Liver (tissue), 9 donors: Measurements from ENCODE around the gene TUBGCP6. TPM values are rescaled to one million over a fixed set of nuclear protein-coding genes. Genes with fewer than 3 reads are reported as not detected.
A peak's percentile ranks its signal among the peaks of the same experiment; 100 is the strongest.

Experiments used
- DNase-seq: peaks from one replicate; pipeline ENCODE4 v3.0.0-alpha.2; 2017; ENCODE audit warnings: low spot score
- H3K27ac ChIP-seq, 2 donors: one replicate each; pipeline ENCODE4 v1.7.0; 2013; ENCODE audit warnings: inconsistent platforms in 2 of 2, low read length in 2 of 2, control low read depth in 1 of 2, low read depth in 1 of 2, mild to moderate bottlenecking in 1 of 2
- H3K27me3 ChIP-seq, 4 donors: one replicate each; pipeline versions ENCODE4 v1.6.1 to v1.7.0; 2013; ENCODE audit warnings: low read length in 3 of 4, inconsistent platforms in 1 of 4, mild to moderate bottlenecking in 1 of 4, moderate library complexity in 1 of 4; ENCODE audit not compliant: control insufficient read depth in 4 of 4, insufficient read depth in 4 of 4
- H3K36me3 ChIP-seq, 4 donors: one replicate each; pipeline versions ENCODE4 v1.6.1 to v1.7.0; 2013; ENCODE audit warnings: low read length in 3 of 4, mild to moderate bottlenecking in 3 of 4, low read depth in 1 of 4, moderate library complexity in 1 of 4; ENCODE audit not compliant: control insufficient read depth in 4 of 4, insufficient read depth in 3 of 4
- H3K4me1 ChIP-seq, 4 donors: one replicate each; pipeline versions ENCODE4 v1.6.1 to v1.7.0; 2013; ENCODE audit warnings: low read length in 3 of 4, mild to moderate bottlenecking in 3 of 4, moderate library complexity in 1 of 4; ENCODE audit not compliant: control insufficient read depth in 4 of 4, insufficient read depth in 4 of 4
- H3K4me3 ChIP-seq, 3 donors: one replicate each; pipeline versions ENCODE4 v1.6.1 to v1.7.0; 2013; ENCODE audit warnings: low read length in 3 of 3, control low read depth in 1 of 3, low read depth in 1 of 3, mild to moderate bottlenecking in 1 of 3
- H3K9ac ChIP-seq, 2 donors: one replicate each; pipeline ENCODE4 v1.7.0; 2013; ENCODE audit warnings: low read length in 2 of 2, mild to moderate bottlenecking in 2 of 2, moderate library complexity in 2 of 2, control low read depth in 1 of 2, low read depth in 1 of 2
- H3K9me3 ChIP-seq, 4 donors: one replicate each; pipeline versions ENCODE4 v1.6.1 to v1.7.0; 2013; ENCODE audit warnings: low read length in 3 of 4; ENCODE audit not compliant: control insufficient read depth in 4 of 4
- CTCF ChIP-seq: fragments of 150-350 bp; IDR thresholded peaks from 2 replicates; pipeline ENCODE4 v1.5.1; 2017; ENCODE audit warnings: improper control_type of control experiment, low read depth, low read length; ENCODE audit not compliant: missing input control
- EGR1 ChIP-seq, 2 donors: IDR thresholded peaks; 2 replicates each; pipeline ENCODE4 v1.6.1; 2016 to 2018; ENCODE audit warnings: antibody characterized with exemption in 2 of 2, low read depth in 2 of 2
- FOXA1 ChIP-seq: IDR thresholded peaks from 2 replicates; pipeline ENCODE4 v1.6.1; 2016; ENCODE audit warnings: antibody characterized with exemption
- FOXA2 ChIP-seq: IDR thresholded peaks from 2 replicates; pipeline ENCODE4 v1.6.1; 2016; ENCODE audit warnings: antibody characterized with exemption
- GABPA ChIP-seq, 2 donors: IDR thresholded peaks in 1 of 2; conservative IDR thresholded peaks in 1 of 2; 2 replicates each; pipeline ENCODE4 v1.6.1; 2016; ENCODE audit warnings: antibody characterized with exemption in 2 of 2, mild to moderate bottlenecking in 1 of 2, moderate library complexity in 1 of 2
- HNF4A ChIP-seq, 2 donors: conservative IDR thresholded peaks; 2 replicates each; pipeline ENCODE4 v1.6.1; 2016; ENCODE audit warnings: antibody characterized with exemption in 2 of 2, mild to moderate bottlenecking in 2 of 2
- HNF4G ChIP-seq: IDR thresholded peaks from 2 replicates; pipeline ENCODE4 v1.6.1; 2016; ENCODE audit warnings: antibody characterized with exemption
- JUND ChIP-seq, 2 donors: IDR thresholded peaks; 2 replicates each; pipeline ENCODE4 v1.6.1; 2016; ENCODE audit warnings: antibody characterized with exemption in 2 of 2
- MAX ChIP-seq: IDR thresholded peaks from 2 replicates; pipeline ENCODE4 v1.6.1; 2016; ENCODE audit warnings: antibody characterized with exemption
- NR2F2 ChIP-seq: IDR thresholded peaks from 2 replicates; pipeline ENCODE4 v1.6.1; 2016; ENCODE audit warnings: antibody characterized with exemption
- RAD21 ChIP-seq, 2 donors: IDR thresholded peaks; 2 replicates each; pipeline ENCODE4 v1.6.1; 2016; ENCODE audit warnings: antibody characterized with exemption in 2 of 2, mild to moderate bottlenecking in 2 of 2
- RXRA ChIP-seq, 2 donors: IDR thresholded peaks; 2 replicates each; pipeline ENCODE4 v1.6.1; 2017 to 2018; ENCODE audit warnings: antibody characterized with exemption in 2 of 2, mild to moderate bottlenecking in 1 of 2
- SP1 ChIP-seq: IDR thresholded peaks from 2 replicates; pipeline ENCODE4 v1.6.1; 2018; ENCODE audit warnings: antibody characterized with exemption, mild to moderate bottlenecking
- TAF1 ChIP-seq: conservative IDR thresholded peaks from 2 replicates; pipeline ENCODE4 v1.6.1; 2016; ENCODE audit warnings: antibody characterized with exemption, mild to moderate bottlenecking
- YY1 ChIP-seq: IDR thresholded peaks from 2 replicates; pipeline ENCODE4 v1.6.1; 2016; ENCODE audit warnings: antibody characterized with exemption, mild to moderate bottlenecking
- WGBS: extraction: QIAGEN DNeasy Blood & Tissue Kit; methylation state at CpG from one replicate; pipeline ENCODE4 v1.1.7; 2013; 5-methylcytosine and 5-hydroxymethylcytosine counted together
- polyA plus RNA-seq, 2 donors: library from polyadenylated mRNA; stranded (reverse) in 1 of 2; unstranded in 1 of 2; fragments of 200-250 nt in 1 of 2; fragments of >200 nt in 1 of 2; fragmentation: Nextera tagmentation in 1 of 2; extraction: Ambion mirVana in 1 of 2; gene quantifications; one replicate each; pipeline versions ENCODE4 v1.2.1 to v1.2.3, GENCODE V29; 2013 to 2015
- total RNA-seq, 2 donors: library from RNA; depleted of rRNA; stranded (reverse); fragments of >200 nt; gene quantifications; one replicate each; pipeline ENCODE4 v1.2.3, GENCODE V29; 2014
- TF ChIP-seq, protein P1 (sequence below): IDR thresholded peaks from 2 replicates; pipeline ENCODE4 v1.6.1; 2016; ENCODE audit warnings: antibody characterized with exemption
- TF ChIP-seq, protein P2 (sequence below): IDR thresholded peaks from 2 replicates; pipeline ENCODE4 v1.6.1; 2016; ENCODE audit warnings: antibody characterized with exemption, mild to moderate bottlenecking
- TF ChIP-seq, protein P3 (sequence below): IDR thresholded peaks from 2 replicates; pipeline ENCODE4 v1.6.1; 2016; ENCODE audit warnings: antibody characterized with exemption
- donor health status: healthy.
- donor health status: healthy.
- donor health status: healthy.
- donor health status: healthy.
- donor health status: healthy.

The TUBGCP6 gene
- total and polyA plus RNA-seq, 4 donors, result 9.3 to 31.7 (median 16.4) TPM

- 77% methylated on average over 14 of the region's 14 CpGs for WGBS
- H3K4me3 ChIP-seq, result peak overlapping the region in 1 of 3 donors; percentile 12
- peak overlapping the region; percentile 21 to 44 for H3K9ac ChIP-seq
These were observed 2.3 kb downstream of the TUBGCP6 start for GRCh38 chr22:50242406-50242949.

GRCh38 chr22:50238755-50239154, 6.1 kb downstream of the TUBGCP6 start:
- no peak for DNase-seq
- TF ChIP-seq, protein P1, sequence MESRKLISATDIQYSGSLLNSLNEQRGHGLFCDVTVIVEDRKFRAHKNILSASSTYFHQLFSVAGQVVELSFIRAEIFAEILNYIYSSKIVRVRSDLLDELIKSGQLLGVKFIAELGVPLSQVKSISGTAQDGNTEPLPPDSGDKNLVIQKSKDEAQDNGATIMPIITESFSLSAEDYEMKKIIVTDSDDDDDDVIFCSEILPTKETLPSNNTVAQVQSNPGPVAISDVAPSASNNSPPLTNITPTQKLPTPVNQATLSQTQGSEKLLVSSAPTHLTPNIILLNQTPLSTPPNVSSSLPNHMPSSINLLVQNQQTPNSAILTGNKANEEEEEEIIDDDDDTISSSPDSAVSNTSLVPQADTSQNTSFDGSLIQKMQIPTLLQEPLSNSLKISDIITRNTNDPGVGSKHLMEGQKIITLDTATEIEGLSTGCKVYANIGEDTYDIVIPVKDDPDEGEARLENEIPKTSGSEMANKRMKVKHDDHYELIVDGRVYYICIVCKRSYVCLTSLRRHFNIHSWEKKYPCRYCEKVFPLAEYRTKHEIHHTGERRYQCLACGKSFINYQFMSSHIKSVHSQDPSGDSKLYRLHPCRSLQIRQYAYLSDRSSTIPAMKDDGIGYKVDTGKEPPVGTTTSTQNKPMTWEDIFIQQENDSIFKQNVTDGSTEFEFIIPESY, result no peak
- TF ChIP-seq, protein P2, sequence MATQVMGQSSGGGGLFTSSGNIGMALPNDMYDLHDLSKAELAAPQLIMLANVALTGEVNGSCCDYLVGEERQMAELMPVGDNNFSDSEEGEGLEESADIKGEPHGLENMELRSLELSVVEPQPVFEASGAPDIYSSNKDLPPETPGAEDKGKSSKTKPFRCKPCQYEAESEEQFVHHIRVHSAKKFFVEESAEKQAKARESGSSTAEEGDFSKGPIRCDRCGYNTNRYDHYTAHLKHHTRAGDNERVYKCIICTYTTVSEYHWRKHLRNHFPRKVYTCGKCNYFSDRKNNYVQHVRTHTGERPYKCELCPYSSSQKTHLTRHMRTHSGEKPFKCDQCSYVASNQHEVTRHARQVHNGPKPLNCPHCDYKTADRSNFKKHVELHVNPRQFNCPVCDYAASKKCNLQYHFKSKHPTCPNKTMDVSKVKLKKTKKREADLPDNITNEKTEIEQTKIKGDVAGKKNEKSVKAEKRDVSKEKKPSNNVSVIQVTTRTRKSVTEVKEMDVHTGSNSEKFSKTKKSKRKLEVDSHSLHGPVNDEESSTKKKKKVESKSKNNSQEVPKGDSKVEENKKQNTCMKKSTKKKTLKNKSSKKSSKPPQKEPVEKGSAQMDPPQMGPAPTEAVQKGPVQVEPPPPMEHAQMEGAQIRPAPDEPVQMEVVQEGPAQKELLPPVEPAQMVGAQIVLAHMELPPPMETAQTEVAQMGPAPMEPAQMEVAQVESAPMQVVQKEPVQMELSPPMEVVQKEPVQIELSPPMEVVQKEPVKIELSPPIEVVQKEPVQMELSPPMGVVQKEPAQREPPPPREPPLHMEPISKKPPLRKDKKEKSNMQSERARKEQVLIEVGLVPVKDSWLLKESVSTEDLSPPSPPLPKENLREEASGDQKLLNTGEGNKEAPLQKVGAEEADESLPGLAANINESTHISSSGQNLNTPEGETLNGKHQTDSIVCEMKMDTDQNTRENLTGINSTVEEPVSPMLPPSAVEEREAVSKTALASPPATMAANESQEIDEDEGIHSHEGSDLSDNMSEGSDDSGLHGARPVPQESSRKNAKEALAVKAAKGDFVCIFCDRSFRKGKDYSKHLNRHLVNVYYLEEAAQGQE, result no peak
- no peak for TF ChIP-seq NR2F2
- TF ChIP-seq JUND (IDR thresholded peaks at IDR 0.05), result no peak
- TF ChIP-seq RXRA (IDR thresholded peaks at IDR 0.05), result no peak
- no peak for TF ChIP-seq GABPA (IDR thresholded peaks at IDR 0.05 in 1 of 2, conservative IDR thresholded peaks at IDR 0.05 in 1 of 2)
- TF ChIP-seq HNF4A (conservative IDR thresholded peaks at IDR 0.05), result no peak
- TF ChIP-seq TAF1, result no peak
- no peak for TF ChIP-seq FOXA2
- no peak for TF ChIP-seq CTCF
- TF ChIP-seq FOXA1, result no peak
- TF ChIP-seq EGR1 (IDR thresholded peaks at IDR 0.05; ENCODE audit: low read depth in 2 of 2), result no peak
- TF ChIP-seq SP1, result no peak
- TF ChIP-seq YY1, result no peak
- no peak for TF ChIP-seq RAD21 (IDR thresholded peaks at IDR 0.05)
- TF ChIP-seq MAX, result no peak
- no peak for TF ChIP-seq HNF4G
- TF ChIP-seq, protein P3, sequence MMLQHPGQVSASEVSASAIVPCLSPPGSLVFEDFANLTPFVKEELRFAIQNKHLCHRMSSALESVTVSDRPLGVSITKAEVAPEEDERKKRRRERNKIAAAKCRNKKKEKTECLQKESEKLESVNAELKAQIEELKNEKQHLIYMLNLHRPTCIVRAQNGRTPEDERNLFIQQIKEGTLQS, result no peak
- peaks cover 0 to 10% (median 7%) of the 10 kb centered on the region in 4 donors for H3K36me3 ChIP-seq
- H3K9ac ChIP-seq, result no peak overlapping the region
- 89% methylated on average over 9 of the region's 9 CpGs for WGBS
- no peaks in the 10 kb centered on the region for H3K27me3 ChIP-seq
- no peak overlapping the region for H3K27ac ChIP-seq
- H3K4me3 ChIP-seq, result no peak overlapping the region
- no peaks in the 10 kb centered on the region for H3K9me3 ChIP-seq
- H3K4me1 ChIP-seq, result peaks cover 3 to 39% (median 27%) of the 10 kb centered on the region in 4 donors

More at GRCh38 chr22:50242406-50242949, 2.3 kb downstream of the TUBGCP6 start:
- DNase-seq, result no peak
- Histone ChIP-seq H3K9me3 (no peaks in the 10 kb centered on the region), H3K27ac (no peak overlapping the region), H3K27me3 (no peaks in the 10 kb centered on the region), H3K4me1 (peaks cover 3 to 59% (median 44%) of the 10 kb centered on the region in 4 donors), H3K36me3 (peaks cover 2 to 11% (median 9%) of the 10 kb centered on the region in 4 donors)
- TF ChIP-seq, protein P1, result no peak
- no peak for TF ChIP-seq GABPA (IDR thresholded peaks at IDR 0.05 in 1 of 2, conservative IDR thresholded peaks at IDR 0.05 in 1 of 2)
